HG03196 (cell line): Measurements from ENCODE around the gene SLC6A13.
"Not testable (repeated sequence)": the region's sequence is repeated elsewhere in the genome, so short reads cannot be mapped to it uniquely, and the experiment has no call there.

Source experiments
- ATAC-seq: cut with Tn5 transposase; IDR thresholded peaks from one replicate; pipeline ENCODE4 v1.9.1; 2021; ENCODE audit not compliant: unreplicated experiment

The SLC6A13 gene

DNA sequence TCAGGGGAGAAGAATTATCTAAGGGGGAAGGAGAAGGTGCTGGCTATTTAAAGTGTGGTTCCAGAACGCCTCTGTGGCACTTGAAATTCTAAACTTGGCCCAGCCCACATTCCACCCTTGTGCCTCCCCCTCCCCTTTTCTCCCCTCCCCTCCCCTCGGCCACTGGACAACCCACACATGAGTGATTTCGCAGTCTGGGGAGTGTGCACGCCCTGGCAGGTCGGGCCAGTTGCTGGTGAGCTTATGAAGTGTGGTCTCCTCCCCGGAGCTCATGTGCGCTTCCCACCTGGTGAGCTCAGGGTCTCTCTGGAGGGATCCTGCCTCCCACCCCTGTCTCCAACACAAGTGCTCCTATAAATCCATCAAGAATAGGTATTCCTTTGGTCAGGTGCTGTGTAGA lies at the start of gene SLC6A13:
Gene SLC6A13, minus strand, starts transcription at position 20 of the 400 bp plus-strand sequence. CDS start 2,784 bp downstream, outside the sequence.
- no peak for ATAC-seq

GRCh38 chr12:308511-308910 lies 45.9 kb upstream of the SLC6A13 start:
- no peak for ATAC-seq

- ATAC-seq, result no peak
These were observed 44.8 kb upstream of the SLC6A13 start for GRCh38 chr12:307406-307805.

DNA sequence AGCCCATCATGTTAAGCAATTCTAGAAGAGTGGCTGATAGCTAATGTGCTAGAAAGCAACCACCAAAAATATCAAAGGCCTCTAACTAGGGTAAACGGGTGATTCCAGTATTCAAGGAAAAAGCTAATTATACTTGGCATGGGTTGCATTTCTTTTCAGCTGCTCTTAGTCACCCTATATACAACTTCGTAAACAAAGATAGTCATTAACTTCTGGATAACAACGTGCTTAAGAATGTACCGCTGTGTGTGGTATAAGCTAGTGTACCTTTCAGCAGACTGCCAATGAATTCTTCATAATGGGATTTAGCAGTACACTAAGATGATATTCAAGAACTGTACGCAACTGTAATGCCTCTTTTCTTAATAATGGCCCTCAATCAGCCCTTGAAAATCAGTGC lies 42.2 kb upstream of the SLC6A13 start:
- no peak for ATAC-seq

DNA sequence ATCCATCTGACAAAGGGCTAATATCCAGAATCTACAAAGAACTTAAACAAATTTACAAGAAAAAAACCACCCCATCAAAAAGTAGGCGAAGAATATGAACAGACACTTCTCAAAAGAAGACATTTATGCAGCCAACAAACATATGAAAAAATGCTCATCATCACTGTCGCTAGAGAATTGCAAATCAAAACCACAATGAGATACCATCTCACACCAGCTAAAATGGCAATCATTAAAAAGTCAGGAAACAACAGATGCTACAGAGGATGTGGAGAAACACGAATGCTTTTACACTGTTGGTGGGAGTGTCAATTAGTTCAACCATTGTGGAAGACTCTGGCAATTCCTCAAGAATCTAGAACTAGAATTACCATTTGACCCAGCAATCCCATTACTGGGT lies 40.1 kb upstream of the SLC6A13 start:
- ATAC-seq, result not testable (repeated sequence)

GRCh38 chr12:300166-300565 lies 37.5 kb upstream of the SLC6A13 start:
- ATAC-seq, result not testable (repeated sequence)

DNA sequence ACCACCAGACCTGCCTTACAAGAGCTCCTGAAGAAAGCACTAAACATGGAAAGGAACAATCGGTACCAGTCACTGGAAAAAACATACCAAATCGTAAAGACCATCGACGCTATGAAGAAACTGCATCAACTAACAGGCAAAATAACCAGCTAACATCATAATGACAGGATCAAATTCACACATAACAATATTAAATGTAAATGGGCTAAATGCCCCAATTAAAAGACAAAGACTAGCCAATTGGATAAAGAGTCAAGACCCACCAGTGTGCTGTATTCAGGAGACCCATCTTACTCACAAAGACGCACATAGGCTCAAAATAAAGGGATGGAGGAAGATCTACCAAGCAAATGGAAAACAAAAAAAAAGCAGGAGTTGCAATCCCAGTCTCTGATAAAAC lies 36.9 kb upstream of the SLC6A13 start:
- ATAC-seq, result not testable (repeated sequence)

DNA sequence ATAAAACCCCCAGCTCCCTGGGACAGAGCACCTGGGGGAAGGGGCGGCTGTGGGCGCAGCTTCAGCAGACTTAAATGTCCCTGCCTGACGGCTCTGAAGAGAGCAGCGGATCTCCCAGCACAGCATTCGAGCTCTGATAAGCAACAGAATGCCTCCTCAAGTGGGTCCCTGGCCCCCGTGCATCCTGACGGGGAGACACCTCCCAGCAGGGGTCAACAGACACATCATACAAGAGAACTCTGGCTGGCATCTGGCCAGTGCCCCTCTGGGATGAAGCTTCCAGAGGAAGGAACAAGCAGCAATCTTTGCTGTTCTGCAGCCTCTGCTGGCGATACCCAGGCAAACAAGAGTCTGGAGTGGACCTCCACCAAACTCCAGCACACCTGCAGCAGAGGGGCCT lies 35.4 kb upstream of the SLC6A13 start:
- not testable (repeated sequence) for ATAC-seq

DNA sequence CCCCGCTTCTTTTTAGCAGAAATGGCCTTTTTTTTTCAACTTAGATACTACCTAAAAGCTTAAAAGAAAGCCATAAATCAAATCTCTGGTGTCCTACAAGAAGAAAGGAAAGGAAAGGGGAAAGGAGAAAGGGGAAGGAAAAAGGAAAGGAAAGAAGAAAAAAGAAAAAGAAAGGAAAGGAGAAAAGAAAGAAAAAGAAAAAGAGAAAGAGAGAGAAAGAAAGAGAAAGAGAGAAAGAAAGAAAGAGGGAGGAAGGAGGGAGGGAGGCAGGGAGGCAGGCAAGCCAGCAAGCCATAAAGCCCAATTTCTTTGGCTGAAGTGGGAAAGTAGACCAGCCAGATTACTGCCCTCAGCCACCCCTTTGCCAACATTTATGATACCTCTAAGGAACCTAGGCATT lies 32.5 kb upstream of the SLC6A13 start:
- ATAC-seq, result no peak

DNA sequence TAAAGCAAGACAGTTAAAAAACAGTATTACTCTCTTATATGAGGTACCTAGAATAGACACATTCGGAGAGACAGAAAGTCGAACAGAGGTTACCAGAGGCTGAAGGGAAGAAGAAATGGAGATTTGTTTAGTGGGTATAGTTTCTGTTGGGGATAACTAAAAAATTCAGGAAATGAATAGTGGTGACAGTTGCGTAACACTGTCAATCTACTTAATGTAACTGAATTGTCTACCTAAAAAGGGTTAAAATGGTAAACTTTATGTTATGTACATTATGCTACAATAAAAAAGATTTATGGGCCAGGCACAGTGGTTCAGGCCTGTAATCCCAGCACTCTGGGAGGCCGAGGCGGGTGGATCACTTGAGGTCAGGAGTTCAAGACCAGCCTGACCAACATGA lies 30.6 kb upstream of the SLC6A13 start:
- no peak for ATAC-seq

DNA sequence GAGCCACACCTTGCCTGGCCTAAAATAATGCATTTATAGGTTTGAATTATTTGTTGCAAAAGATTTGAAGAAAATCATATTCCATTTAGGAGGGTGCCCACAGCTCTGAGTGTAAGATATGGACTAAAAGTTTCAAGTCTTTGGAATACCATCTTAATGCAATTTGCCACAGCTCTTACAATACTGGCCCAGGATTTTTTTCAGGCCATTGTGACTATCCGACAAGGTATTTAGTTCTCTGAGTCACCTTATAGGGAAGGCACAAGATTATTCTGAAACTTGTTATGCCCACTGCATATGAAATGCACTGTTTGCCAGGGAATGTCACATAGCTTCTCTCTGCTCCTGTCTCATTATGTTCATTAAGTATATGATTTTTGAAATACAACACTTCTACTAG lies 29.6 kb upstream of the SLC6A13 start:
- ATAC-seq, result no peak

DNA sequence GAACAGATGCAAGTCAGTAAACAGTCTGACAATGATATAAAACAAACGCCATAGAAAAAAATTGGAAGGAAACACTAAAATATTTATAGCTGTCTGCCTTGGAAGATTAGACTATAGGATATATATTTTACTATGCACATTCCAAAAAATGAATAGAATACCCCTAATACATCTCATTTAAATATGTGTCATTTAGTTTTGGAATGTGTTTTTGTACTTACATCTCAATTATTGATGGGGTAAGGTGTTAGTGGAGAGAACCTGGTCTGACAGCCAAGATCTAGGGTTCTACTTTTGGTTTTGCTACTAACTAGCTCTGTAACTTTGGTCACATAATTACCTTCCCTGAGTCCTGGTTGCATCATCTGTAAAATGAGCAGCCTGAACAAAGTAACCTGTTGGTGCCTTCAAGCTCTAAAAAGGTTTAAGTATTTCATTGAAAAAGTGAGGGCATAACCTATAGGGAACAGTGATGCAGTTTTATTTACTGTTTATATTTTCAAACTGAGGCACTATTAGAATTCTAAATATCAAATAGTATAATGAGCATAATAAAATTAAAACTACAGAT lies 28.6 kb upstream of the SLC6A13 start:
- no peak for ATAC-seq

GRCh38 chr12:288687-289086 lies 26.1 kb upstream of the SLC6A13 start:
- no peak for ATAC-seq

- ATAC-seq, result no peak
These were observed 24.1 kb upstream of the SLC6A13 start for GRCh38 chr12:286531-287300.

DNA sequence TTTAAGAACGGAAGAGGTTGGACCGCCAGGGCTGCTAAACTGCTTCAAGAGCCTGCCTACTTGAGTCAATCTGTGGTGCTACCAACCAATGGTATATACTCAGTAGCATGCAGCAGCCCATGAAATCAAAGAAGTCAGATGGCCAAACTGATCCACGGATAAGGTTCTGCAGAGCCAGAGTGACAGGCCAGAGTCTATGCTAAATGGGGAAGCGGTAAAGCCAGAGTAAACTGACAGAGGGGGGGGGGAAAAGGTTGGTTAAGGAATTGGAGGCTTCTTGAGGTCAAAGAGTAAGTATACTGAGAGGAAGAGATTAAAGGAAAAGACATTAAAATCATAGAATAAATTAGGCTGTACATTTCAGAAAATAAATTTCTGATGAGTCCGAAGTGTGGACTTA lies 15.4 kb upstream of the SLC6A13 start:
- no peak for ATAC-seq

DNA sequence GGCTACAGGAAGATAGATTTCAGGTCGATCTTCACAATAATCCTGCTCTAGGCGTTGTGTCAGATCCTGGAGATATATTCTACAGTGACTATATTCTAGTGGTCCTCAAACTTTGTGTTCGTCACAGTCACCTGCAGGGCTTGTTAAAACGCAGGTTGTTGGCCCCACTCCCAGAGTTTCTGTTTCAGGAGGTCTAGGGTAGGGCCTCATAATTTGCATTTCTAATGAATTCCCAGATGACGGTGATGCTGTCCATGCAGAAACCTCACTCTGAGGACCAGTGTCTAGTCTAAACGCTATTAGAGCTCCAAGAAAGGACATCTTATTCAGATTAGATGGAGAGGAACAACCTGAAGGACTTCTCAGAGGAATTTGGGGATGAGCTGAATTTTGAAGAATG lies 13.2 kb upstream of the SLC6A13 start:
- ATAC-seq, result no peak

DNA sequence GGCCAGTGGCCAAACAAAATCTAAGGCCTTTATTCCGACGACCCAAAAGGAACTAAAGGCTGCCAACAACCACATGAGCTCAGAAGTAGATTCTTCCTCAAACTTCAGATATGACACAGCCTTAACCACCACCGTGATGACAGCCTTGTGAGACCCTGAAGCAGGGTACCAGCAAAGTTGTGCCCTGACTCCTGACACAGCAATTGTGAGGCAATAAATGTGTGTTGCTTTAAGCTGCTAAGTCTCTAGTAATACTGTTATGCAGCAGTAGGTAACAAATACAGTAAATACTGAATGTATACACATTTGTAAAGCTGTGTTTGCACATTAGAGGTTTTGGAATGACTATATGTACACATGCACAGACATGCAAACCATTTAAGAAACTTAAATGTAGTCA lies 10.7 kb upstream of the SLC6A13 start:
- no peak for ATAC-seq

DNA sequence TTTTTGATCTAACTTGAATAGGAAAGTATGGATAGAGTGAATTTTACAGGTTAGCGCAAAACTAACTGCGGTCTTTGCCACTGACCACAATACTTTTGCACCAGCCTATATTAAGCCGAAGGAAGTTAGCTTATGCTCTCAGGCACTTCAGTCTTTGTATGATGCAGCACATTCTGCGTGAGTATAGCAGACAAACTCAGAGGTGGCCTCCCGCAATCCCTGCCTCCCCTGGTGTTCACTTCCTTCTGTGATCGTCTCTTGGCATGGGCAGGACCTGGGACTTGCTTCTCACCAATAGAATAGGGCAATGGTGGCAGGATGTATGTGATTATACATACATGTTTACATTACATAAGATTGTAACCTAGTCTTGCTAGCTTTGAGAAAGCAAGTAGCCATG lies 10.3 kb upstream of the SLC6A13 start:
- ATAC-seq, result no peak

DNA sequence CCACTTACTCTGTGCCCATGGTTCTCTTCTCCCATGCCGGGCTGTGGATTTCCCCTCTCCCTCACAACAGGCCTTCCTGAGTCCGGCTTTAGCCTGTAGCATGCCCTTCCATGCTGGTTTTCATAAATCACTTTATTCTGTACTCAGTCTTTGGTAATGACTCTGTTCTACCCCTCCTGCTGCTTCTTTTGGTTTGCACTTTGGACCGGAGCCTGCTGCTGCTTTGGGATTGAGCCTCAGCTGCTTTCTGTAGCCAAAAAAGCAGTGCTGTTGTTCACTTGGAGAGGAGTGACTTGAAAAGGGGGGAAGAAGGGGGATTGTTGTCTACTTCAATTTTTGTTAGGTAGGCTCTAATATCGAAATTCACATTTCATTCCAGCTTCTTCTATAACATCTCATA lies 8.5 kb upstream of the SLC6A13 start:
- no peak for ATAC-seq

GRCh38 chr12:269191-269590 lies 6.6 kb upstream of the SLC6A13 start:
- ATAC-seq, result no peak

DNA sequence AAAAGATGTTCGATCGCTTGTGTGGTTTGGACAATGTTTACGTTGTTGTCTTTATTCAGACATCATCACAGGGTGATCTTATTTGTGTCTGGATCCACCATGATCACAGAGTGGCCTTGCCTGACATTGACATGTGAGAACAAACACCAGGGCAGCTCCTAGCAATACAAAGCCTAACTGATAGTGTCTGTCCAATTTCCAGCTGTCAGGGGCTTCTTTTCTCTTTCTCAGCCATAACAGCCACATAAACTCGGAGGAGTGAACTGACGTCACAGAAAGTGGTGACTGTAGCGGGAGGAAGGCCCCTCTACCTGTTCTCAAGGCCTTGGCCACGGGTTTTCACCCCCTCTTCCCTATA lies 5.8 kb upstream of the SLC6A13 start:
- ATAC-seq, result no peak

DNA sequence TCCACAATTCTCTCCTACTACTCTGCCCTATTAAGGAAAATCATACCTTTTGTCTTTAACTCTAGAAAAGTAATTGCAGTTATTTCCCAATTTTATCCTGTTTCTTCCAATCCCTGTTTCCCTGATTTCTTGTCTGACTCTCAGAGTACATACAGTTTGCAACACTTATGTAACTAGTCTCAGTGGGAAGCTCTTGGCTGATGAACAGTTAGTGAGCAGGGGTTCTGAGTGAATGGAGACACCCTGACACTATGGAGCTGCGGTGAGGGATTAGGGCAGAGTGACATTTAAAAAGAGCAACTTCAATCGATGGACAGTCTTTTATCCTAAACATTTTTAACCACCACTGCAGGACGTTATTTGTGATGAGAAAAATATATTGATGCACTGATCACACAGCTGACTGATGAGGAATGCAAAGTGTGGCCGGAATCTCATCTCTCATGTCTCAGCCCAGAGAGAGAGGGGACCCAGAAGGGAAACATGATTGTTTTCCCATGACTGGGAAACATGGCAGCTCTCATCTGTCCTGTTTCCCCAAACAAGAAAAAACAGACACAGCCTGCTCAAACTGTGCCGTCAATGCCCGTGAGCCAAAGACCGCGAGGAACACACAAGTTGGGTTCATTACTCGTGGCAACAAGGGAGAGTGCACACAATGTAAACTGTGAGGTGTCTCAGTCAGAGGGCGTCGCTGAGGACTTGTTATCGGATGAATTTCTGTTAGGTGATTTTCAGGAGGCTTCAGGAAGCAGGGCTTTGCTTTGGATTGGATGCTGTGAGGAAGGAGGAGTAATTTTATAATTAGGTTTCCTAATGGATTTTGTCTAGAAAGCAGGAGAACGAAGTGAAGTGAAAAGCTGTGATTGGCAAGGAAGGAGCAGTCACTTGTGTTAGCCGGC lies 5.2 kb upstream of the SLC6A13 start:
- no peak for ATAC-seq
